Measurements from ENCODE around the gene MYL10.

Gene MYL10

DNA sequence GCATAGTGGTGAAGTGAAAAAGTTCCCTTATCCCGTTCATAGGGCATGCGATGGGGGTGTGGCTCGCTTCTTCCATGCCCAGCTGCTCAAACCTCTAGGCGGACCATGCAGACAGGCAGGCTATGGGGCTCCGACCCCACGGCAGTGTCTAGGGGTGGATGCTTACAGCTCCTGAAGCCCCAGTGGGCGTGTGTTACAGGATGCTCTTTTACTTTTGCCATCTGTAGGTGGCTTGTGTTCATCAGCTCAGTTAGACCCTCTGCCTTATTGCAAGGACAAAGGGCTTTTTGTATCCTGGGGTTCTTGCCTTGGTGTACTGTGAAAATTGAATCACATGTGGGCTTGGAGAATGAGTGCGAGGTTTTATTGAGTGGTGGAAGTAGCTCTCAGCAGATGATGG is at the start of gene MYL10:
MYL10 (minus strand) TSS at position 126 of the 400 bp plus-strand sequence. CDS start 178 bp downstream, outside the sequence.
- no peak for DNase-seq

DNA sequence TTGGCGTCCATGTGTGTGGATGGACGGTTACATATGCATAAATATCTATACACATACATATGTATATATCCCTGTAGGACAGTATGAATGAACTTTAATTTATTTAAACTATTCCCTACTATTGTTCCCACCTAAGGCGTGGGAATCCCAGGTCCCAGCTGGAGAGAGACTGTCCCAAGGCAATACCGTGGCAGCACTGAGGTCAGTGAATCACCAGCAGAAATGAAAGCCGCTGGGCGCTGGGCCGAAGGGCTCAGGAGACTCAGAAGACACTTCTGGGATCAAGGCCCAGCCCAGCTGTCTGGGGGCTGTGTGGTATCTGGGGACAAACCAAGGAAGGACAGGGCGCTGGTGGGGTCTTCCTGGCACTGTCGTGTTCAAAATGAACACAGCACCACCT is 49.6 kb upstream of the MYL10 start:
- DNase-seq = no peak

DNA sequence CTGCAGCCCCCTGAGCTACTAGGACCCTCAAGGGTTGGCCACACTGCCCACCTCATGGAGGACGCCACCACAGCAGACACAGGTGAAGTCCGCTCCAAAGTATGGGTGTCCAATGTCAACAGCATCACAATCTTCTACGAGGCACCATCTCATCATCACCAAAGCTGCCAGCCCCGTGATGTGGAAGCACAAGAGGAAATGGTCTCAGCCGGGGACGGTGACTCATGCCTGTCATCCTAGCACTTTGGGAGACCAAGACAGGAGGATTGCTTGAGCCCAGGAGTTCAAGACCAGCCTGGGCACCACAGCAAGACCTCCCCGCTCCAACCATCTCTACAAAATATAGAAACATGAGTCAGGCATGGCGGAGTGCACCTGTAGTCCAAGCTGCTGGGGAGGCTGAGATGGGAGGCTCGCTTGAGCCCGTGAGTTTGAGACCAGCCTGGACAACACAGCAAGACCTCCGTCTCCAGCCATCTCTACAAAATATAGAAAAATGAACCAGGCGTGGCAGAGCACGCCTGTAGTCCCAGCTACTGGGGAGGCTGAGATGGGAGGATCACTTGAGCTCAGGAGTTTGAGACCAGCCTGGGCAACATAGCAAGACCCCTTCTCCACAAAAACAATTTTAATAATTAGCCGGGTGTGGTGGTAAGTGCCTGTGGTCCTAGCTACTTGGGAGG is 48.8 kb upstream of the MYL10 start:
- DNase-seq = no peak

DNA sequence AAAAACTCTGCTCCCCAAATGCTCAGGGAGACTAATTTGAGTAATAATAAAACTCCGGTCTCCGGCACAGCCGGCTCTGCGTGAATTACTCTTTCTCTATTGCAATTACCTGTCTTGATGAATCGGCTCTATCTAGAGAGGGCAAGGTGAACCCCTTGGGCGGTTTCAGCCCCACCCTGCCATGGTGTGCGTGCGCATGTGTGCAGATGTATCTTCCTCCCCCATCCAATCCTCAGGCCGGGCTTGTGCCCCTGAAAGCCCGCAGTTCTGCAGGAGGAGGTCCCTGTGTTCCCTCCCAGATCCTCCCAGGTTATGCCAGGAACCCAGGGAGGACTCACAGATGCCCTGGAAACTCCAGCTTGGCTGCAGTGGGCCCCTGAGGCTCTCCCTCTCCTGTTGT is 48.3 kb upstream of the MYL10 start:
- no peak for DNase-seq

DNA sequence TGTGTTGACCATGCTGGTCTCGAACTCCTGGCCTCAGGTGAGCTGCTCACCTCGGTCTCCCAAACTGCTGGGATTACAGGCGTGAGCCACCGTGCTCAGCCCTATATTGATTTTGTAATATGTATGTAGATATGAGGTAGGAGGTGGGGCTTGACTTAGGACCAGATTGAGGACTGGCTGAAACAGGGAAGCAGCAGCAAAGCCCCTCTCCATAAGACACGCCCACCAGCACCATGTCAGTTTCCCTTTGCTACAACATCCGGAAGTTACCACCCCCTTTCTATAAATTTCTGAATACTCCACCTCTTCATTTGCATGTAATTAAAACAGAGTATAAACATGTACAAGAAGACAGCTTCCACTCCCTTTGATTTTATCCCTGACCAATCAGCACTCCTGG is 47.9 kb upstream of the MYL10 start:
- DNase-seq = no peak

DNA sequence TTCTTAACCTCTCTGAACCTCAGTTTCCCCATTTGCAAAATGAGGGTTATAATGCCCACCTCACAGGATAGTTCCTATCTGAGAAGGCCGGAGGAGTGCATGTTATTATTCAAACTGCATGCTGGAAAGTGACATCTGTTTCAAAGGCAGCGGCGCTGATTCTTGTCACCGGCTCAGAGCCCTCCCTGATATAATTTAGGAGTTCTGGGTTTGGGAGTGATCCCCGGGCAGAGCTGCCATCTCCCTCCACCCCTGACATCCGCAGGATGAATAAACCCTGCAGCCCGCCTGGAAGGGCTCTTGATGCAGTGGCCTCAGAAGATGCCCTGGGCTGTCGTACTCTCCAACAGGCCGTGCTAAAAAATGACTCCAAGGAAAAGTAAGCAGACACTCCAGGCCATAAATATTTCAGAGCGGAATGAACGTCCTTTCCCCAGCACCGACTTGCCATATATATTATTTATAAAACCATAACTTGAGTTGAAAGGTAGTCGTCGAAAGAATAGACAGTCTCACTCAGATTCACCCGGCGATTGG is 47.0 kb upstream of the MYL10 start:
- DNase-seq = no peak

DNA sequence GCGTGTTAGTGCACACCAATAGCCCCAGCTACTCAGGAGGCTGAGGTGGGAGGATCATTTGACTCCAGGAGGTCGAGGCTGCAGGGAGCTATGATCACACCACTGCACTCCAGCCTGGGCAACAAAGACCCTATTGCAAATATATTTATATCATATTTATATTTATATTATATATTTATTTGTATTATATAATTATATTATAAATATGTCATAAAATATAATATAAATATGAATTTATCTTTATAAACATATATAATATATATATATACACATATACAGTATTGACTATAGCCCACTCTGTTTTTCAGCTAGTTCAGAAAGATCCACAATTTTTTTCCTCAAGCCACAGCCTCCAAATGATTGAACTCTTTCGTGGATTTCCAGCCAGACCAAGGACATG is 45.3 kb upstream of the MYL10 start:
- no peak for DNase-seq

DNA sequence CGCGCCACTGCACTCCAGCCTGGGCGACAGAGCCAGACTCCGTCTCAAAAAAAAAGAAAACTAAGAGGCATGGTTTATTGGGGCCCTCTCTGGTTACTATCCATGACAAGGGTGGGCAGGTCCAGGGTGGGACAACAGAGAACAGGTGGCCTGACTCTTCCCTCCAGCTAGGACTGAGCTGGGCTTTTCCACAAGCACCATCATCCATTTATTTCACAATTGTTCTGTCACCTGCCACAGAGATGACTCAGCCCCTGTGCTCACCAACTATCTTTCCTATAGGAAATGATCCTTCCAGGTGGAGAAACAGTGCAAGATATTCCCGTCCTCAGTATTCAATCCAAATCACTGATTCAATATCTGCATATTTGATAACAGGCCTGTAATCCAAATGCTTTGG is 44.9 kb upstream of the MYL10 start:
- DNase-seq = no peak

DNA sequence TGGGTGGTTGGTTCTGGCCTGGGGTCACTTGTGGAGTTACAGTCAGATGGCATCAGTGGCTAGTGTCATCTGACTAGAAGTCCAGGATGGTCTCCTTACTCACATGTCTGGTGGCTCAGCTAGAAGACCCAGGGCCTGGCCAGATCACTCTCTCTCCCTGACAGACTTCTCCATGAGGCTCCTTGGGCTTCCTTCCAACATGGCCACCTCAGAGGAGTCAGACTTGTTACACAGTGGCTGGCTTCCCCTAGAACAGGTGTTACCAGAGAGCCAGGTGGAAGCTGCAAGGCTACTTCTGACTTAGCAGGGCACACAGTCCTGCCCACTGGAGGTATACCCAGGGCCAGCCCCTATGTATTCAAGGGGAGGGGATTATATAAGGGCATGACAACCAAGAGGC is 44.2 kb upstream of the MYL10 start:
- no peak for DNase-seq

DNA sequence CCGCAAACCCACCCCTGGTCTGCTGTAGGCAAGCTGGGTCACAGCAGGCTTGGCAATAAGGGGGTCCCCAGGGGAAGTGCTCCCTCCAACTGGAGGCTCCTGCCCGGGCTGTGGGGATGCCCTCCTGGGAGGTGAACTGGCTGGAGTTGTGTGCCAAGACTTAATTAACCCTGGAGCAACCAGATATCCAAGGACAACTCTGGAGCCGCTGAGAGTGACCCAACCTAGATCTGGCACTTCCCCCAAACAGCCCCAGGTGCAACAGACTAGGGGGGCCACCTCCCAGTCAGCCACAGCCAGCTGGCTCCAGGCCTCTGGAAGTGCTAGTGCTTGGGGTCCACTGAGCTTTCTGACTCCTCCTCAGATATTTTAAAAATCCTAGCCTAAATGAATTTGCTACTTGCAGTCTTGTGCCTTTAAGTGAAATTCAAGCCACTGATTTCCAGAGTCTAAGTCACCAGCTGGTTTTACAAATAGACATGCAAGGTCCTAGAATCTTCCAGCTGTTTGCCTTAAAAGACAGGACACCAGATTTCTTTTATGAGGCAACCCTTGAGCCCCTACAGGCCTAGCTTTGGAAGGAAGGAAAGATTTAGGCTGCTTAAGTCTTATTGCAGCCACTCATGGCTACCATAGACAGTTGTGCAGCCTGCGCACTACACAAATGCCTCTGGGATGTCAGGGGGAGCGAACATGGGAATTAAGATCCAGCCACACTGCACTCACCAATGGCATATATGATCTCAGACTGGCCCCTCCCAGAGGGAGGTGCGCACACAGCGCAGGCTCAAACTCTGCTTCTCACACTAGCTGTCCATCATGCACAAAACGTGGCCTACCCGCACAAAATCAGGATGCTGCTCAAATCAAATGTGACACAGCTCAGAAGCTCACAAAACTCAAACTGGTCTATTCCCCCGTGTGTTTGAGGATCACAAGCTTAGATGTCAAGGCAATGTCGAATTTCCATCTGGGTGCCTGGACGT is 42.6 kb upstream of the MYL10 start:
- DNase-seq = no peak

DNA sequence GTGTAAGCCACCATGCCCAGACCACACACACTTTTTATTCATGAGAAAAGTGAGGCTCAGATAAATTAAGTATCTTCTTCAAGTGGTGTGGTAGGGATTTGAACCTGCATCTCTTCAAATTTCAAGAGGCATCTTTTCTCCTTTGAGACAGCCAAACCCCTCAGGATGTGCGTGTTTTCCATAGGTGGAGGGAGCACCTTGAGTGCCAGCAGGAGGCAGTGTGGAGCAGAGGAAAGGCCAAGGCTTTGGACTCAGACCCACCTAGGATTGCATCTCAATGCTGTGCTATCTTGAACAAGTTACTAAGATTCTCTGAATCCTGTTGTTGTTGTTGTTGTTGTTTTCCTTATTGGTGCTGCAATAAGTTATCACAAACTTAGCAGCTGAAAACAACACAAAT is 40.2 kb upstream of the MYL10 start:
- no peak for DNase-seq

DNA sequence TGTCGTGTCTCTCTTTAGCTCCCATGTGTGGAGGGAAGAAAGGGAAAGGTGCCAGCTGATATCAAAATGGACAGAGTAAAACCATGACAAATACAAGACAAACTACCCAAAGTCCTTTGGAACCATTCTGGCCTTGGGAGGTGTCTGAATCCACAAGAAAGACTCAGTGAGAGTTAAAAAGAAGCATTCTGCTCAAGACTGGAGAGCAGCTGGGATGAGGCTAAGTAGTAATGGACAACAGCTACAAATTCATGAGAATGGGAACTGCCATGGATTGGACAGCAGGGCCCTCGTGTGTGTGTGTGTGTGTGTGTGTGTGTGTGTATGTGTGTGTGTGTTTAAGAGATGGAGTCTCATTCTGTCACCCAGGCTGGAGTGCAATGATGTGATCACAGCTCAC is 39.6 kb upstream of the MYL10 start:
- no peak for DNase-seq

DNA sequence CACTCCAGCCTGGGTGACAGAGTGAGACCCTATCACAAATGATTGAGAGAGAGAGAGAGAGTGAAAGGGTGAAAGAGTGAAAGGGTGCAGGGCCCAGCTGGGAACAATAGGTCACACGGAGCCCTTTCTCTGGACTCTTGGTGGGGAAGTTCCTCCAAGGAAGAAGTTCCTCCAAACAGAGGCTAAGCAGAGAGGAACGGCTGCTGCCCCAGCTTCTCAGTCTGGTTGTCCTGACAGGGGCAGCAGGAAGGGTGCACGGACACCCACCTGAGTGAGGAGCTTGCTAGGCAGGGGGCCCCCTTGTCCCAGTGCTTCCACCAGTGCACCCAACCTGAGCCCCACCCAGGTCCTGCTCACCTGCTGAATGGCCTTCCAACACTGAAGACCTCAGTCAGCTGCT is 38.8 kb upstream of the MYL10 start:
- no peak for DNase-seq

DNA sequence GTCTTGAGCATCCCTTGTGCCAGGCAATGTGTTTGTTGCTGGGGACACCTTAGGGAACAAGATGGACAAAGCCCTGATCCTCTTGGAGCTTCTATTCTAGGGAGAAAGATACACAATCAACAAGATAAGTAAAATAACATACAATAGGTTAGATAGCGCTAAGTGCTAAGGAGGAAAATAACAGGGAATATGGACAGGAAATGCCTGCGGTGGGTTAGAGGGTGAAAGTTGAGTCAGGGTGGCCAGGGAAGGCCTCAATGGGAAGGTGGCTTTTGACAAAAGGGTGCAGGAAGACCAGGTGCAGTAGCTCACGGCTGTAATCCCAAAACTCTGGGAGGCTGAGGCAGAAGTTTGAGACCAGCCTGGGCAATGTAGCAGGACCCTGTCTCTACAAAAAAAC is 38.3 kb upstream of the MYL10 start:
- no peak for DNase-seq

DNA sequence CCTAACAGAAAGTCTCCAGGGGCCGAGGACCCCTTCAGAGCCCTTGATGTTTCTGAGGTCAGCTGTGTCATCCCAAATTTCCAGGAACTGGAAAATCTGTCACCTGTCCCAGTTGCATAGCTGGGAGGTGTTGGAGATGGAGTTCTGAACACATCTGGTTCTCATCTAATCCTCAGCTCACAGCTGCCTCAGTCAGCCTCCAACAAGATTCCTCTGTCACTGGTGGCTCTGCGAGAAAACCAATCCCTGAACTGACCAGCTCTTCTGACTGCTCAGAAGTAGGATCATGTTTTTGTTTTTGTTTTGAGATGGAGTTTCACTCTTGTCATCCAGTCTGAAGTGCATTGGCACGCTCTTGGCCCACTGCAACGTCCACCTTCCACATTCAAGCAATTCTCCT is 37.6 kb upstream of the MYL10 start:
- DNase-seq = no peak

DNA sequence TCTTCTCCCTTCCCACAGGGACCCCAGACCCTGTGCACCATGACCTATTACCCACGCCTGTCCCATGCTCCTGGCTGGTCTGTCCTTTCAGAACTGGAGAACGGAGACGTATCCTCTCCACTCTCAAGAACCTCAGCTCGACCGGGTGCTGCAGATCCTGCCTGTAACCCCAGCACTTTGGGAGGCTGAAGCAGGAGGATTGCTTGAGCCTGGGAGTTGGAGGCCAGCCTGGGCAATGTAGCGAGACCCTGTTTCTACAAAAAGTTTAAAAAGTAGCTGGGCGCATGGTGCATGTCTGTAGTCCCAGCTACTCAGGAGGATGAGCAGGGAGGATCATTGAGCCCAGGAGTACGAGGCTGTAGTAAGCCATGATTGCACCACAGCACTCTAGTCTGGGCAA is 37.2 kb upstream of the MYL10 start:
- DNase-seq = no peak

DNA sequence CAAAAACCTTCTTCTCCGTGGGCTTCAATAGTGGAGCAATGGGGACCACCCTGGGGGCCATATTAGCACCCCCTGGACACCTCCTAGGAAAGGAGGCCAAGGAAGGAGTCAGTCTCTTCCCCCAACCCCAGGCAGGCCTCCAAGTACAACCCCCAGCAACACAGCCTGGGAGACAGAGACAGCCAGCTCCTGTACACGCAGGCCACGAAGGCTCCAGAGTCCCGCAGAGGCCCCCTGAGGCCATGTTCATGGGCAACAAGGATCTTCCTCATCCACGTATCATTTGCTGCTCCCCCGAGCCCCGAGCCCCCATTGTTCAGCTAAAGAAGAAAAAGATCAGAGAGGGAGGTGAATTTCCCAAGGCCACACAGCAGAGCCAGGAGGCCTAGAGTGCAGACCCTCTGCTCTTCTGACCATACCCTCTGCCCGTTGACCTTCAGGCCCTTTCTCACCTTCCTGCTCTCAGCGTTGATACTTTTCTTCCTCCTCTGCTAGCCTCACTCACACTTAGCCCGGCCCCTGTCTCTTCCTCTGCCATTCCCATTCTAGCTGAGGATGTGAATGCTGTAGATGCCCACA is 35.9 kb upstream of the MYL10 start:
- DNase-seq = no peak

DNA sequence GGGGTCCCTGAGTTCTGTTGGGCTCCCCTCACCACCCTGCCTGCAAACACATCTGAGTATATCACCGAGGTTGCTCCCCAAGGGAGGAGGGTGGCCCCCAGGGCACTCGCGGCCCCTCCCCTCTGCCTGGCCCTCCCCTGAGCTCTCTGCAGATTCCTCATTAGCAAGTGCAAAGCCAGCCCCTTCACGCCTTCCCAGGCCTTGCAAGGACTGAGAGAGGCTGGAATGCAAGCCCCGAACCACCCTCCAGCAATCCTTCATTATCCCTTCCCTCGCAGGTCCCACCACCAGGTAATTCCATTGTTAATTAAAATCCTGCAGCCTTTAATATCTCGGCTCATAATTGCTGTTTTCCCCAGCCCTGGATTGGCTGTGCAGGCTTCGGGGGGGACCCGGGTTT is 35.3 kb upstream of the MYL10 start:
- DNase-seq = no peak

DNA sequence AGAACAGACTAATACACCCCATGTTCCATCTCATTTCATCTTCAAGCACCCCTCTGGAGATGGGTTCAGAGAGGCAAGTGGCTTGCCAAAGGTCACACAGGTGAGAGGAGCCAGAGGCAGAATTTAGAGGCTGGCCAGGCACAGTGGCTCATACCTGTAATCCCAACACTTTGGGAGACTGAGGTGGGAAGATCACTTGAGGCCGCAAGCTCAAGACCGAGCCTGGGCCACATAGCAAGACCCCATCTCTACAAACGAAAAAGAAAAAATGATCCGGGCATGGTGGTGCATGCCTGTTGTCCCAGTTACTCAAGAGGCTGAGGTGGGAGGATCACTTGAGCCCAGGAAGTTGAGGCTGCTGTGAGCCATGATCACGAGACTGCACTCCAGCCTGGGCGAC is 34.7 kb upstream of the MYL10 start:
- no peak for DNase-seq

DNA sequence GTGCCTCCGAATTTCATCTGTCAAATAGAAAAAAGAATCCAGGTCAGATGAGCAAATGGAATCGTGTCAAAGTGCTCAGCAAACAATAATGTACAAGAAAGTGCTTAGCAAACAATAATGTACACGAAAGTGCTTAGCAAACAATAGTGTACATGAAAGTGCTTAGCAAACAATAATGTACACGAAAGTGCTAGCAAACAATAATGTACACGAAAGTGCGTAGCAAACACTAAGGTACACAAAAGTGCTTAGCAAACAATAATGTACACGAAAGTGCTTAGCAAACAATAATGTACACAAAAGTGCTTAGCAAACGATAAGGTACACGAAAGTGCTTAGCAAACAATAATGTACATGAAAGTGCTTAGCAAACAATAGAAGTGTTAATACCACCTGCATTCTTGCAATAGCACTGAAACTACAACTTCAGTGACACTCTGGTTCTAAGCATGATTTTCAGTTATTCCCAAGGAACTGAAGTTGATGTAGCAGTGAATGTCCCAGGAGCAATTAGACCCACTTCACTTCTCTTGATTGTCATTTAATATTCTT is 33.4 kb upstream of the MYL10 start:
- DNase-seq = no peak

DNA sequence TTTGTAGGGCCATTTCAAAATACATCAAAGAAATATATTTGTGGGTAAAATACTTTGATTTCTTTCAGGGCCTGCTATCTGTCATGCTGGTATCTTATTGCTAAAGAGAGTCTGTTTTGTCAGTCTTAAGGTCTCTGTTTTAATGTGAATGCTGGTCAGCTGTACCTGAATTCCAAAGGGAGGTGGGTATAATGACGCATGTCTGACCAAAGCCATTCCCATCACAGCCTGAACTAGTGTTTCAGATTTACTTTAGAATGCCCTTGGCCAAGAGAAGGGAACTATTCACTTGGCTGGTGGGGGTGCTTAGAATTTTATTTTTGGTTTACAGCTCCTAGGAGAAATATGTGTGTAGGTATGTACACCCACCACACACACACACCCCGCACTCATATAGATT is 30.6 kb upstream of the MYL10 start:
- DNase-seq = no peak

DNA sequence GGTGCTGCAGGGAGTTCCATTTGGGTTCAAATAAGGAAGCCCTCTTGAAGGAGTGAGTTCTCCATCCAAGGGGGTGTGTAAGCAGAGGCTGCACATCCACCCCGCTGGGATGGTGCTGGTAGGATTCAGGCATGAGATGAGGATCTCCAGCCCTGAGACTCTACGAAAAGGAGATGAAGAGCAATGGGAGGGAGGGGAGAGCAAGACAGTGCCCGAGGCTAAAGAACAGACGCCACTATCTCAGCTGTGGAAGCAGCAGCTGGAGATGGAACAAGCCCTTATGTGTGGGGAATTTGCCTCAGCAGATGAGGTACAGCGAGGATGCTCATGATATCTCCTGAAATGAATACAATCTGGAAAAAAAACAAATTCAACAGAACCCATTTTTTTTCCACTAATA is 28.1 kb upstream of the MYL10 start:
- DNase-seq = no peak

DNA sequence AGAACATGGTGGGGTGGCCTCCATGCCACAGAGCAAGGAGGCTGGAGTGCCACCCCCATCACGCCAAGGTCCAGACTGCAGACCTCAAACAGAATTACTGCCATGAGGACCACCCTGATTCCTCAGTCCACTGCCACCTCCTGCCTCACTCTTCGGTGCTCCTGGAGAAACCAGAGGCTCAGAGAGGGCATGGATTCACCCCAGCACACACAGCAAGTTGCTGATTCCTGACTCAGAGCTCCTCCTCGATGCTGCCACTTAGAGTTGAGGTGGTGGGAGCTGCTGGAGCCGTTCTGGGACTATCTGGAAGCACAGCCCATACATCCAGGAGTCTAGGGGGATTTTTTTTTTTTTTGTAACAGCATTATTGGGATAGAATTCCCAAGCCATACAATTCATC is 22.0 kb upstream of the MYL10 start:
- DNase-seq = no peak

All from NCI-H1092 treated with DMSO at 0.1 percent for 48 hours (cell line).